ENCODE results near the gene ZSWIM5.

Gene ZSWIM5

GRCh38 chr1:45051005-45051772 lies 155.2 kb downstream of the ZSWIM5 start:
- H3K4me3 ChIP-seq (ENCODE audit: low read length): no peak overlapping the region; the same call in 1 of the 2 replicates
- no peak for TF ChIP-seq ZNF274 (IDR thresholded peaks at IDR 0.05; ENCODE audit: low read depth, low read length)

- no peak overlapping the region for H3K4me3 ChIP-seq (ENCODE audit: low read length)
- no peak for TF ChIP-seq ZNF274 (IDR thresholded peaks at IDR 0.05; ENCODE audit: low read depth, low read length)
These were observed 159.4 kb downstream of the ZSWIM5 start for GRCh38 chr1:45047032-45047431.

GRCh38 chr1:45044916-45045315 lies 161.5 kb downstream of the ZSWIM5 start:
- H3K4me3 ChIP-seq (ENCODE audit: low read length): no peak overlapping the region
- no peak for TF ChIP-seq ZNF274 (IDR thresholded peaks at IDR 0.05; ENCODE audit: low read depth, low read length)

- no peak overlapping the region for H3K4me3 ChIP-seq (ENCODE audit: low read length)
- TF ChIP-seq ZNF274 (IDR thresholded peaks at IDR 0.05; ENCODE audit: low read depth, low read length): no peak
These were observed 163.3 kb downstream of the ZSWIM5 start for GRCh38 chr1:45043094-45043493.

- no peak overlapping the region for H3K4me3 ChIP-seq (ENCODE audit: low read length)
These were observed 166.1 kb downstream of the ZSWIM5 start for GRCh38 chr1:45040297-45040696.

GRCh38 chr1:45038661-45039364 lies 167.6 kb downstream of the ZSWIM5 start:
- no peak for TF ChIP-seq ZNF274 (IDR thresholded peaks at IDR 0.05; ENCODE audit: low read depth, low read length)
- no peak overlapping the region for H3K4me3 ChIP-seq (ENCODE audit: low read length)

More at GRCh38 chr1:45040297-45040696, 166.1 kb downstream of the ZSWIM5 start:
- TF ChIP-seq ZNF274 (IDR thresholded peaks at IDR 0.05; ENCODE audit: low read depth, low read length): no peak

- H3K4me3 ChIP-seq (ENCODE audit: low read length): no peak overlapping the region
- TF ChIP-seq ZNF274 (IDR thresholded peaks at IDR 0.05; ENCODE audit: low read depth, low read length): no peak
These were observed 168.2 kb downstream of the ZSWIM5 start for GRCh38 chr1:45038240-45038639.

GRCh38 chr1:45037456-45037855 lies 168.9 kb downstream of the ZSWIM5 start:
- H3K4me3 ChIP-seq (ENCODE audit: low read length): no peak overlapping the region
- TF ChIP-seq ZNF274 (IDR thresholded peaks at IDR 0.05; ENCODE audit: low read depth, low read length): no peak

GRCh38 chr1:45035631-45036301 lies 170.6 kb downstream of the ZSWIM5 start:
- no peak overlapping the region for H3K4me3 ChIP-seq (ENCODE audit: low read length)
- TF ChIP-seq ZNF274 (IDR thresholded peaks at IDR 0.05; ENCODE audit: low read depth, low read length): no peak

- H3K4me3 ChIP-seq (ENCODE audit: low read length): no peak overlapping the region
- no peak for TF ChIP-seq ZNF274 (IDR thresholded peaks at IDR 0.05; ENCODE audit: low read depth, low read length)
These were observed 173.0 kb downstream of the ZSWIM5 start for GRCh38 chr1:45033356-45033755.

- H3K4me3 ChIP-seq (ENCODE audit: low read length): no peak overlapping the region
- TF ChIP-seq ZNF274 (IDR thresholded peaks at IDR 0.05; ENCODE audit: low read depth, low read length): no peak
These were observed 173.6 kb downstream of the ZSWIM5 start for GRCh38 chr1:45032837-45033236.

- TF ChIP-seq ZNF274 (IDR thresholded peaks at IDR 0.05; ENCODE audit: low read depth, low read length): no peak
- H3K4me3 ChIP-seq (ENCODE audit: low read length): no peak overlapping the region
These were observed 180.0 kb downstream of the ZSWIM5 start for GRCh38 chr1:45026446-45026845.

GRCh38 chr1:45023663-45024062 lies 182.7 kb downstream of the ZSWIM5 start:
- H3K4me3 ChIP-seq (ENCODE audit: low read length): no peak overlapping the region
- TF ChIP-seq ZNF274 (IDR thresholded peaks at IDR 0.05; ENCODE audit: low read depth, low read length): no peak

- TF ChIP-seq ZNF274 (IDR thresholded peaks at IDR 0.05; ENCODE audit: low read depth, low read length): no peak
- no peak overlapping the region for H3K4me3 ChIP-seq (ENCODE audit: low read length)
These were observed 187.7 kb downstream of the ZSWIM5 start for GRCh38 chr1:45018599-45019230.

Measured in GM08714 (cell line).